Mucosa of rectum (tissue), 2 donors: ENCODE results near the gene ECPAS.
"Not testable (repeated sequence)": the region's sequence is repeated elsewhere in the genome, so short reads cannot be mapped to it uniquely, and the experiment has no call there.

Source experiments
- H3K27ac ChIP-seq, 2 donors: one replicate each; pipeline ENCODE4 v1.7.0; 2013; ENCODE audit warnings: inconsistent platforms in 2 of 2, low read depth in 2 of 2, low read length in 2 of 2
- H3K27me3 ChIP-seq, 2 donors: one replicate each; pipeline ENCODE4 v1.7.0; 2013; ENCODE audit warnings: low read length in 2 of 2; ENCODE audit not compliant: control insufficient read depth in 2 of 2, insufficient read depth in 2 of 2
- H3K36me3 ChIP-seq, 2 donors: one replicate each; pipeline ENCODE4 v1.7.0; 2013; ENCODE audit warnings: low read length in 2 of 2; ENCODE audit not compliant: control insufficient read depth in 2 of 2, insufficient read depth in 2 of 2
- H3K4me1 ChIP-seq, 2 donors: one replicate each; pipeline ENCODE4 v1.7.0; 2013; ENCODE audit warnings: low read length in 2 of 2, mild to moderate bottlenecking in 1 of 2; ENCODE audit not compliant: control insufficient read depth in 2 of 2, insufficient read depth in 2 of 2
- H3K4me3 ChIP-seq, 2 donors: one replicate each; pipeline ENCODE4 v1.7.0; 2013; ENCODE audit warnings: low read length in 2 of 2
- H3K9ac ChIP-seq, 2 donors: one replicate each; pipeline ENCODE4 v1.7.0; 2013; ENCODE audit warnings: low read length in 2 of 2, low read depth in 1 of 2, mild to moderate bottlenecking in 1 of 2
- H3K9me3 ChIP-seq, 2 donors: one replicate each; pipeline ENCODE4 v1.7.0; 2013; ENCODE audit warnings: low read length in 2 of 2; ENCODE audit not compliant: control insufficient read depth in 2 of 2
- donor health status: healthy.
- donor health status: Normal muscosa, but diverticular disease.

ECPAS gene

GRCh38 chr9:111362526-111362925 is 121.7 kb downstream of the ECPAS start:
- Histone ChIP-seq H3K36me3 (peaks cover 25 to 36% of the 10 kb centered on the region in 2 donors), H3K4me1 (no peaks in the 10 kb centered on the region), H3K4me3 (no peak overlapping the region), H3K9ac (no peak overlapping the region), H3K27me3 (no peaks in the 10 kb centered on the region), H3K27ac (no peak overlapping the region), H3K9me3 (no peaks in the 10 kb centered on the region)

GRCh38 chr9:111360881-111361280 is 123.3 kb downstream of the ECPAS start:
- H3K4me3 ChIP-seq = no peak overlapping the region
- H3K9me3 ChIP-seq = no peaks in the 10 kb centered on the region
- no peak overlapping the region for H3K27ac ChIP-seq
- no peaks in the 10 kb centered on the region for H3K4me1 ChIP-seq
- H3K9ac ChIP-seq = no peak overlapping the region
- H3K36me3 ChIP-seq = peaks cover 13 to 26% of the 10 kb centered on the region in 2 donors
- no peaks in the 10 kb centered on the region for H3K27me3 ChIP-seq

GRCh38 chr9:111356481-111357244 is 127.5 kb downstream of the ECPAS start:
- Histone ChIP-seq H3K27me3 (no peaks in the 10 kb centered on the region), H3K9me3 (no peaks in the 10 kb centered on the region), H3K9ac (no peak overlapping the region), H3K36me3 (peaks cover under 1 to 6% of the 10 kb centered on the region in 2 donors), H3K4me3 (peak overlapping the region in 1 of 2 donors; percentile 8), H3K4me1 (no peaks in the 10 kb centered on the region), H3K27ac (no peak overlapping the region)

- Histone ChIP-seq H3K36me3 (no peaks in the 10 kb centered on the region), H3K4me3 (no peak overlapping the region), H3K9me3 (no peaks in the 10 kb centered on the region), H3K27me3 (no peaks in the 10 kb centered on the region), H3K27ac (no peak overlapping the region), H3K9ac (no peak overlapping the region), H3K4me1 (peaks cover 0 to 6% of the 10 kb centered on the region in 2 donors)
These were observed 131.6 kb downstream of the ECPAS start for GRCh38 chr9:111352545-111352944.

GRCh38 chr9:111350556-111350955 is 133.6 kb downstream of the ECPAS start:
- Histone ChIP-seq H3K4me1 (peaks cover 0 to 6% of the 10 kb centered on the region in 2 donors), H3K27ac (no peak overlapping the region), H3K27me3 (no peaks in the 10 kb centered on the region), H3K4me3 (no peak overlapping the region), H3K9me3 (no peaks in the 10 kb centered on the region), H3K9ac (no peak overlapping the region), H3K36me3 (no peaks in the 10 kb centered on the region)

- Histone ChIP-seq H3K27ac (peak overlapping the region in 1 of 2 donors; percentile 54), H3K36me3 (no peaks in the 10 kb centered on the region), H3K4me1 (peaks cover 0 to 6% of the 10 kb centered on the region in 2 donors), H3K4me3 (no peak overlapping the region), H3K9me3 (no peaks in the 10 kb centered on the region), H3K27me3 (no peaks in the 10 kb centered on the region), H3K9ac (no peak overlapping the region)
These were observed 134.4 kb downstream of the ECPAS start for GRCh38 chr9:111349766-111350165.

GRCh38 chr9:111348821-111349271 is 135.3 kb downstream of the ECPAS start:
- no peak overlapping the region for H3K4me3 ChIP-seq
- peak overlapping the region in 1 of 2 donors; percentile 54 for H3K27ac ChIP-seq
- no peaks in the 10 kb centered on the region for H3K27me3 ChIP-seq
- H3K9ac ChIP-seq = no peak overlapping the region
- no peaks in the 10 kb centered on the region for H3K9me3 ChIP-seq
- no peaks in the 10 kb centered on the region for H3K36me3 ChIP-seq
- H3K4me1 ChIP-seq = peaks cover 0 to 6% of the 10 kb centered on the region in 2 donors

- not testable (repeated sequence) for H3K36me3 ChIP-seq, H3K4me1 ChIP-seq, H3K27ac ChIP-seq, H3K4me3 ChIP-seq, H3K27me3 ChIP-seq, H3K9ac ChIP-seq, H3K9me3 ChIP-seq
These were observed 149.8 kb downstream of the ECPAS start for GRCh38 chr9:111334318-111334863.

- H3K4me3 ChIP-seq = no peak within 1 kb of the TSS
- H3K9ac ChIP-seq = no peak within 1 kb of the TSS
- H3K36me3 ChIP-seq = no peaks in the 10 kb centered on the region
- H3K27me3 ChIP-seq = no peaks in the 10 kb centered on the region
- H3K4me1 ChIP-seq = no peaks in the 10 kb centered on the region
- H3K27ac ChIP-seq = no peak within 1 kb of the TSS
- no peaks in the 10 kb centered on the region for H3K9me3 ChIP-seq
These were observed 154.1 kb downstream of the ECPAS start, which contains the start of gene OR2K2 for GRCh38 chr9:111330124-111330523. TSS of gene OR2K2 (minus strand) at chr9:111330224. CDS start at chr9:111328433, 1,791 bp downstream.

GRCh38 chr9:111320631-111321030 is 163.6 kb downstream of the ECPAS start:
- H3K27ac ChIP-seq = no peak overlapping the region
- no peak overlapping the region for H3K9ac ChIP-seq
- H3K9me3 ChIP-seq = no peaks in the 10 kb centered on the region
- H3K4me1 ChIP-seq = no peaks in the 10 kb centered on the region
- H3K4me3 ChIP-seq = no peak overlapping the region
- no peaks in the 10 kb centered on the region for H3K36me3 ChIP-seq
- H3K27me3 ChIP-seq = no peaks in the 10 kb centered on the region
